Aorta (tissue), 5 donors: ENCODE results near the gene NSFL1C. TPM values are rescaled to one million over a fixed set of nuclear protein-coding genes. Genes with fewer than 3 reads are reported as not detected.
A peak's percentile ranks its signal among the peaks of the same experiment; 100 is the strongest.
"Not testable (repeated sequence)": the region's sequence is repeated elsewhere in the genome, so short reads cannot be mapped to it uniquely, and the experiment has no call there.

Experiments used
- ATAC-seq: fragments of 200-7000 bp; cut with Tn5 transposase; one replicate; pipeline ENCODE4 v1.9.1; 2022; ENCODE audit warnings: moderate library complexity; ENCODE audit not compliant: low FRiP score
- DNase-seq, 2 donors: peaks; one replicate each; pipeline ENCODE4 v3.0.0-alpha.2; 2020
- H3K27ac ChIP-seq, 2 donors: one replicate each; pipeline ENCODE4 v1.5.1; 2013; ENCODE audit warnings: low read length in 2 of 2, mild to moderate bottlenecking in 2 of 2, moderate library complexity in 2 of 2, control low read depth in 1 of 2, inconsistent platforms in 1 of 2, low read depth in 1 of 2
- H3K27me3 ChIP-seq, 2 donors: one replicate each; pipeline ENCODE4 v1.6.1; 2013; ENCODE audit warnings: control low read depth in 1 of 2, low read length in 1 of 2, mild to moderate bottlenecking in 1 of 2, moderate library complexity in 1 of 2; ENCODE audit not compliant: insufficient read depth in 2 of 2, control insufficient read depth in 1 of 2
- H3K36me3 ChIP-seq, 2 donors: one replicate each; pipeline ENCODE4 v1.6.1; 2013; ENCODE audit warnings: control low read depth in 1 of 2, low read length in 1 of 2, mild to moderate bottlenecking in 1 of 2; ENCODE audit not compliant: insufficient read depth in 2 of 2, control insufficient read depth in 1 of 2
- H3K4me1 ChIP-seq, 2 donors: one replicate each; pipeline ENCODE4 v1.6.1; 2013; ENCODE audit warnings: low read length in 2 of 2, control low read depth in 1 of 2, mild to moderate bottlenecking in 1 of 2, moderate library complexity in 1 of 2; ENCODE audit not compliant: insufficient read depth in 2 of 2, control insufficient read depth in 1 of 2
- H3K4me3 ChIP-seq, 2 donors: one replicate each; pipeline ENCODE4 v1.5.1; 2013; ENCODE audit warnings: low read length in 2 of 2, control low read depth in 1 of 2, mild to moderate bottlenecking in 1 of 2
- H3K9me3 ChIP-seq: one replicate; pipeline ENCODE4 v1.6.1; 2013; ENCODE audit warnings: mild to moderate bottlenecking, low read length; ENCODE audit not compliant: control insufficient read depth
- WGBS, 2 donors: extraction: QIAGEN DNeasy Blood & Tissue Kit; methylation state at CpG; one replicate each; pipeline ENCODE4 v1.1.7; 2013; 5-methylcytosine and 5-hydroxymethylcytosine counted together
- intact Hi-C, 2 donors: fragments of 100-400 bp; cut with DNase I; formaldehyde crosslinking; loops; one replicate each; pipeline versions ENCODE4 v1.14.2 to v1.15.0; 2022
- polyA plus RNA-seq, 2 donors: library from polyadenylated mRNA; stranded (reverse); fragments of 200-250 nt; gene quantifications; one replicate each; pipeline ENCODE4 v1.2.3, GENCODE V29; 2013
- total RNA-seq, 2 donors: library from RNA; stranded (reverse); fragmentation: NEBNext Ultra II Directional; extraction: Animal tissue kit (Norgen Biotek cat#: 25700); gene quantifications; one replicate each; pipeline ENCODE4 v1.2.1, GENCODE V29; 2021
- donor health status: healthy with polysubstance abuse.
- donor health status: Bipolar disorder and iron deficiency.
- donor health status: DM: no; HTN: no; CAD: no.
- donor health status: DM: no; HTN: no; CAD: no.
- donor health status: DM: yes; HTN: yes; CAD: no.

NSFL1C gene
- total and polyA plus RNA-seq, 4 donors = 35.6 to 71.3 (median 60.5) TPM

GRCh38 chr20:1500496-1500895 is 33.8 kb upstream of the NSFL1C start:
- ATAC-seq = no peak
- no peaks in the 10 kb centered on the region for H3K27me3 ChIP-seq
- no peaks in the 10 kb centered on the region for H3K4me1 ChIP-seq
- intact Hi-C loops = no loop called here
- H3K4me3 ChIP-seq = no peak overlapping the region
- H3K36me3 ChIP-seq = no peaks in the 10 kb centered on the region
- 34 to 58% methylated on average over 3 of the region's 3 CpGs for whole genome bisulfite sequencing, 2 donors
- H3K9me3 ChIP-seq = no peaks in the 10 kb centered on the region
- no peak for DNase-seq
- H3K27ac ChIP-seq = no peak overlapping the region

- intact Hi-C loops = no loop called here
- 85% methylated on average over 8 of the region's 8 CpGs for WGBS, 2 donors
- H3K9me3 ChIP-seq = no peaks in the 10 kb centered on the region
- no peaks in the 10 kb centered on the region for H3K36me3 ChIP-seq
- no peak for ATAC-seq
- no peak overlapping the region for H3K4me3 ChIP-seq
- no peaks in the 10 kb centered on the region for H3K4me1 ChIP-seq
- no peak overlapping the region for H3K27ac ChIP-seq
- DNase-seq = no peak
- H3K27me3 ChIP-seq = no peaks in the 10 kb centered on the region
Observed at GRCh38 chr20:1499528-1500420, 33.1 kb upstream of the NSFL1C start.

GRCh38 chr20:1497371-1497770 is 30.7 kb upstream of the NSFL1C start:
- intact Hi-C loops, H3K27ac ChIP-seq, H3K4me1 ChIP-seq, H3K36me3 ChIP-seq, H3K27me3 ChIP-seq, H3K9me3 ChIP-seq, ATAC-seq, DNase-seq, H3K4me3 ChIP-seq: not testable (repeated sequence)
- WGBS, 2 donors = 91 to 95% methylated on average over 5 of the region's 5 CpGs

GRCh38 chr20:1496930-1497329 is 30.3 kb upstream of the NSFL1C start:
- Histone ChIP-seq H3K27ac (no peak overlapping the region), H3K36me3 (no peaks in the 10 kb centered on the region), H3K27me3 (no peaks in the 10 kb centered on the region), H3K9me3 (no peaks in the 10 kb centered on the region), H3K4me3 (no peak overlapping the region), H3K4me1 (no peaks in the 10 kb centered on the region)
- ATAC-seq (no peak), DNase-seq (no peak)
- intact Hi-C loops = no loop called here
- WGBS, 2 donors = 76 to 81% methylated on average over 3 of the region's 3 CpGs

- Histone ChIP-seq H3K27me3 (no peaks in the 10 kb centered on the region), H3K4me1 (no peaks in the 10 kb centered on the region), H3K4me3 (no peak overlapping the region), H3K36me3 (no peaks in the 10 kb centered on the region), H3K27ac (no peak overlapping the region), H3K9me3 (no peaks in the 10 kb centered on the region)
- intact Hi-C loops = no loop called here
- ATAC-seq (no peak), DNase-seq (no peak)
- WGBS, 2 donors = 21 to 30% methylated on average over 3 of the region's 3 CpGs
Observed at GRCh38 chr20:1494436-1494835, 27.8 kb upstream of the NSFL1C start.

GRCh38 chr20:1493536-1493935 is 26.9 kb upstream of the NSFL1C start:
- Histone ChIP-seq H3K9me3 (no peaks in the 10 kb centered on the region), H3K27me3 (peaks cover 0 to 2% of the 10 kb centered on the region in 2 donors), H3K4me1 (no peaks in the 10 kb centered on the region), H3K27ac (no peak overlapping the region), H3K36me3 (no peaks in the 10 kb centered on the region), H3K4me3 (no peak overlapping the region)
- WGBS, 2 donors = 72 to 76% methylated on average over 1 of the region's 1 CpG
- intact Hi-C loops = no loop called here
- DNase-seq (no peak), ATAC-seq (no peak)

DNA sequence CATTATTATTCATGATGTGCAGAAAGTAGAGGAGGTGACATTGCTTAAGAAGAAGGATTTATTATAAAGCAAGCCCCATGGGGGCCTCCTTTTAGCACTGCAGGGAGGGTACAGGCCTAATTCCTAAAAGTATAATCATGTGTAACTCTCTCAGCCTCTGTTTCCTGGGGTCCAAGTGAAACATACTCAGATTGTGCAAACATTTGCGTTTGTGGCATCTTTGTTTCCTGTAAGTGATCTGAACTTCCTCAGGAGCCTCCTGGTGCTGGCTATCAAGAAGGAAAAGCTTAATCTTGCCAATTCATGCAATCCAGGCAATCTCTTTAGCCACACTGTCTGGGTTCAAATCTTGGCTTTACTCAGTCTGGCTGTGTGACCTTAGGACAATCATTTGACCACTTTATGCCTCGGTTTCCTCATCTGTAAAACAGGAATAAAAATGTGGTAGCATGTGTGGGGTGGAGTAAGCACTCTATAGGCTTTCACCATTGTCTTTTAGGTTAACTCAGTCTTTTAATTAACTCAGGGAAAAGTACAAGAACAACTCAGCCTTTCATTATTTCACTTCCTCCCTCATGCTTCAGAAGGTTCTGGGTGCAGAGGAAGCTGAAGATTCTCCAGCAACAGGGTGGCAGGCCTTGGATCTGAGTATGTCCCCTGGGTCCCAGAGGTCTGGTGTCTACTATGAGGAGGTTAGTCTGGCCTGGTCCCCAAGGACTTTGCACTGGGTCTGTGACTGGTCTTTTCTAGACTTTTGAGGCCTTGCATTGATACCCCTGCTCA is 25.4 kb upstream of the NSFL1C start:
- no peaks in the 10 kb centered on the region for H3K4me1 ChIP-seq
- WGBS, 2 donors = 49 to 55% methylated on average over 2 of the region's 2 CpGs
- no peak overlapping the region for H3K27ac ChIP-seq
- DNase-seq = no peak
- ATAC-seq = no peak
- H3K9me3 ChIP-seq = no peaks in the 10 kb centered on the region
- no peak overlapping the region for H3K4me3 ChIP-seq
- H3K27me3 ChIP-seq = peaks cover 0 to 2% of the 10 kb centered on the region in 2 donors
- intact Hi-C loops = no loop called here
- no peaks in the 10 kb centered on the region for H3K36me3 ChIP-seq

GRCh38 chr20:1491281-1491840 is 24.7 kb upstream of the NSFL1C start, which contains the start of gene SIRPB2:
Gene SIRPB2 (minus strand): TSS chr20:1491420. CDS start chr20:1491359, 61 bp downstream.
- no peaks in the 10 kb centered on the region for H3K9me3 ChIP-seq
- peak in 1 of 2 donors; percentile 78 for DNase-seq
- peaks cover 0 to 2% of the 10 kb centered on the region in 2 donors for H3K27me3 ChIP-seq
- intact Hi-C loops = no loop called here
- peak; percentile 68 for ATAC-seq
- no peaks in the 10 kb centered on the region for H3K4me1 ChIP-seq
- H3K4me3 ChIP-seq = no peak within 1 kb of the TSS
- H3K27ac ChIP-seq = no peak within 1 kb of the TSS
- no peaks in the 10 kb centered on the region for H3K36me3 ChIP-seq
- 64 to 72% methylated on average over 11 of the region's 11 CpGs for WGBS, 2 donors
